Endothelial cell (in vitro differentiated cells): ENCODE data around the gene EAF2. TPM values are rescaled to one million over a fixed set of nuclear protein-coding genes. Genes with fewer than 3 reads are reported as not detected.

Experiments used
- DNase-seq: peaks from one replicate; pipeline ENCODE4 v3.0.0; 2021; ENCODE audit warnings: low spot score
- H3K27ac Mint-ChIP-seq: one replicate; pipeline ENCODE4 v1.8.0; 2021; ENCODE audit warnings: mixed read lengths, inconsistent platforms; ENCODE audit not compliant: unreplicated experiment
- H3K27me3 Mint-ChIP-seq: one replicate; pipeline ENCODE4 v1.8.0; 2021; ENCODE audit warnings: mild to moderate bottlenecking, moderate library complexity, mixed read lengths, inconsistent platforms; ENCODE audit not compliant: unreplicated experiment
- H3K36me3 Mint-ChIP-seq: one replicate; pipeline ENCODE4 v1.8.0; 2021; ENCODE audit warnings: mild to moderate bottlenecking, low read depth, mixed read lengths, inconsistent platforms; ENCODE audit not compliant: unreplicated experiment
- H3K4me1 Mint-ChIP-seq: one replicate; pipeline ENCODE4 v1.8.0; 2021; ENCODE audit warnings: mild to moderate bottlenecking, mixed read lengths, inconsistent platforms; ENCODE audit not compliant: unreplicated experiment
- H3K4me3 Mint-ChIP-seq: one replicate; pipeline ENCODE4 v1.8.0; 2021; ENCODE audit warnings: mild to moderate bottlenecking, mixed read lengths, inconsistent platforms; ENCODE audit not compliant: unreplicated experiment
- H3K9me3 Mint-ChIP-seq: one replicate; pipeline ENCODE4 v1.8.0; 2021; ENCODE audit warnings: mixed read lengths, inconsistent platforms; ENCODE audit not compliant: unreplicated experiment
- CTCF ChIP-seq: fragments of 200-600 bp; sonication (generic); IDR thresholded peaks from one replicate; pipeline ENCODE4 v1.5.0; 2021; ENCODE audit warnings: antibody characterized with exemption; ENCODE audit not compliant: unreplicated experiment
- total RNA-seq: library from RNA; stranded (reverse); fragmentation: NEBNext Ultra II Directional; extraction: Animal tissue kit (Norgen Biotek cat#: 25700); gene quantifications from one replicate; pipeline ENCODE4 v1.2.1, GENCODE V29; 2021; ENCODE audit not compliant: unreplicated experiment

EAF2 gene
- total RNA-seq, 1 donor from 2014 or later: 4.0 TPM

GRCh38 chr3:121914081-121914998 lies 79.3 kb downstream of the EAF2 start:
- Mint-ChIP-seq H3K4me1 (peaks cover 30% of the 10 kb centered on the region), H3K27me3 (peaks cover 1% of the 10 kb centered on the region), H3K36me3 (no peaks in the 10 kb centered on the region), H3K9me3 (no peaks in the 10 kb centered on the region), H3K27ac (no peak overlapping the region), H3K4me3 (no peak overlapping the region)
- no peak for TF ChIP-seq CTCF
- no peak for DNase-seq

- no peak for TF ChIP-seq CTCF
- DNase-seq: no peak
- Mint-ChIP-seq H3K4me1 (peaks cover 19% of the 10 kb centered on the region), H3K36me3 (no peaks in the 10 kb centered on the region), H3K27me3 (peaks cover 1% of the 10 kb centered on the region), H3K4me3 (no peak overlapping the region), H3K9me3 (no peaks in the 10 kb centered on the region), H3K27ac (no peak overlapping the region)
These were observed 81.2 kb downstream of the EAF2 start for GRCh38 chr3:121916189-121916588.

- no peak for DNase-seq
- Mint-ChIP-seq H3K4me1 (peaks cover 5% of the 10 kb centered on the region), H3K27ac (no peak overlapping the region), H3K4me3 (no peak overlapping the region), H3K36me3 (no peaks in the 10 kb centered on the region), H3K9me3 (no peaks in the 10 kb centered on the region), H3K27me3 (no peaks in the 10 kb centered on the region)
- no peak for TF ChIP-seq CTCF
These were observed 83.9 kb downstream of the EAF2 start for GRCh38 chr3:121918779-121919483.

GRCh38 chr3:121924734-121925133 lies 89.7 kb downstream of the EAF2 start:
- H3K9me3 Mint-ChIP-seq: no peaks in the 10 kb centered on the region
- H3K27ac Mint-ChIP-seq: no peak overlapping the region
- H3K4me1 Mint-ChIP-seq: no peaks in the 10 kb centered on the region
- no peaks in the 10 kb centered on the region for H3K27me3 Mint-ChIP-seq
- no peak for TF ChIP-seq CTCF
- peaks cover 3% of the 10 kb centered on the region for H3K36me3 Mint-ChIP-seq
- H3K4me3 Mint-ChIP-seq: no peak overlapping the region
- no peak for DNase-seq

- H3K4me3 Mint-ChIP-seq: no peak overlapping the region
- no peaks in the 10 kb centered on the region for H3K9me3 Mint-ChIP-seq
- H3K4me1 Mint-ChIP-seq: no peaks in the 10 kb centered on the region
- DNase-seq: no peak
- H3K27ac Mint-ChIP-seq: no peak overlapping the region
- H3K27me3 Mint-ChIP-seq: no peaks in the 10 kb centered on the region
- H3K36me3 Mint-ChIP-seq: peaks cover 3% of the 10 kb centered on the region
- no peak for TF ChIP-seq CTCF
These were observed 91.4 kb downstream of the EAF2 start for GRCh38 chr3:121926380-121926779.
